K562 (cell line): Measurements from ENCODE around the gene LPIN3. TPM values are rescaled to one million over a fixed set of nuclear protein-coding genes. Genes with fewer than 3 reads are reported as not detected.

Source experiments
- ATAC-seq: fragments of 200-7000 bp; cut with Tn5 transposase; 3 replicates; pipeline ENCODE4 v1.9.1; 2020; ENCODE audit warnings: moderate library complexity
- BruUV-seq: library from RNA; stranded (reverse); fragments of 400-500 nt; replicated peaks from 2 replicates; lab custom pipeline; 2021; lab: Mats Ljungman, UMichigan
- CTCF ChIA-PET: fragments of 300-600 bp; formaldehyde crosslinking; extraction: SDS; loops from one replicate; lab custom pipeline; 2021; ENCODE audit warnings: low intra/inter-chr PET ratio; lab: Yijun Ruan, JAX
- POLR2A ChIA-PET: fragments of 300-600, 350-650 bp; sonication (Branson Sonifier 250); formaldehyde crosslinking; extraction: SDS; loops from one replicate; lab custom pipeline; 2021; ENCODE audit warnings: antibody characterized with exemption, inconsistent platforms; lab: Yijun Ruan, JAX
- DNase-seq, 4 experiments: peaks; one replicate each; pipeline versions ENCODE4 v3.0.0 to v3.0.0-alpha.2; 2011 to 2018; ENCODE audit warnings: low spot score in 3 of 4, mixed read lengths in 3 of 4; ENCODE audit errors: extremely low read depth in 1 of 4
- FAIRE-seq: peaks from 2 replicates; lab custom pipeline; 2011; peaks lifted over from hg19 to GRCh38; lab: Jason Lieb, UNC
- H2AFZ ChIP-seq: 2 replicates; pipeline ENCODE4 v1.6.0; 2011; ENCODE audit warnings: low read depth, low read length, control low read depth, inconsistent platforms
- H3K27ac ChIP-seq: fragments of 200-600 bp; 3 replicates; pipeline ENCODE4 v1.8.0; 2011; ENCODE audit warnings: low read depth, mild to moderate bottlenecking, control low read depth, inconsistent platforms, low read length, moderate library complexity, mixed read lengths; ENCODE audit errors: extremely low read depth
- H3K27me3 ChIP-seq, 2 experiments: fragments of 300-600 bp in 1 of 2; 2 replicates in 1 of 2; 3 replicates in 1 of 2; pipeline versions ENCODE4 v1.6.0 to v1.8.0; 2011; ENCODE audit warnings: inconsistent platforms in 2 of 2, low read length in 2 of 2, mild to moderate bottlenecking in 1 of 2, mixed read lengths in 1 of 2, moderate library complexity in 1 of 2; ENCODE audit not compliant: control insufficient read depth in 2 of 2, insufficient read depth in 2 of 2
- H3K36me3 ChIP-seq: fragments of 300-600 bp; 3 replicates; pipeline ENCODE4 v1.8.0; 2011; ENCODE audit warnings: mild to moderate bottlenecking, low read length, inconsistent platforms; ENCODE audit not compliant: control insufficient read depth, insufficient read depth
- H3K4me1 ChIP-seq, 2 experiments: fragments of 200-600 bp in 1 of 2; replicated peaks in 1 of 2; 2 replicates in 1 of 2; 3 replicates in 1 of 2; pipeline versions ENCODE4 v1.5.1 to v1.8.0; 2011; ENCODE audit warnings: inconsistent platforms in 2 of 2, low read length in 2 of 2, mild to moderate bottlenecking in 1 of 2, mixed read lengths in 1 of 2, moderate library complexity in 1 of 2; ENCODE audit not compliant: control insufficient read depth in 2 of 2, insufficient read depth in 2 of 2
- H3K4me2 ChIP-seq: 2 replicates; pipeline ENCODE4 v1.6.1; 2011; ENCODE audit warnings: low read length, control low read depth, inconsistent platforms, mixed read lengths; ENCODE audit not compliant: insufficient read depth
- H3K4me3 ChIP-seq: fragments of 200-600 bp; sonication (generic), shearing (Covaris generic); 2 replicates; pipeline ENCODE4 v1.5.1; 2016; ENCODE audit warnings: control low read depth, inconsistent platforms
- H3K79me2 ChIP-seq: fragments of 200-600 bp; 3 replicates; pipeline ENCODE4 v1.8.0; 2011; ENCODE audit warnings: low read length, inconsistent platforms; ENCODE audit not compliant: control insufficient read depth, insufficient read depth
- H3K9ac ChIP-seq, 2 experiments: 2 replicates each; pipeline versions ENCODE4 v1.6.0 to v1.6.1; 2011; ENCODE audit warnings: low read depth in 2 of 2, low read length in 2 of 2, control low read depth in 1 of 2, inconsistent platforms in 1 of 2, mild to moderate bottlenecking in 1 of 2, mixed read lengths in 1 of 2; ENCODE audit not compliant: insufficient read depth in 1 of 2
- H3K9me1 ChIP-seq: one replicate; pipeline ENCODE4 v1.6.0; 2011; ENCODE audit warnings: inconsistent platforms, mild to moderate bottlenecking, low read length, moderate library complexity; ENCODE audit not compliant: control insufficient read depth, insufficient read depth
- H3K9me3 ChIP-seq: replicated peaks from 2 replicates; pipeline ENCODE4 v1.5.1; 2011; ENCODE audit warnings: low read depth, low read length, inconsistent platforms; ENCODE audit not compliant: control insufficient read depth, insufficient read depth
- H4K20me1 ChIP-seq: replicated peaks from 2 replicates; pipeline ENCODE4 v1.6.1; 2011; ENCODE audit warnings: low read length, inconsistent platforms, mixed read lengths; ENCODE audit not compliant: control insufficient read depth, insufficient read depth
- CBFA2T3 ChIP-seq: fragments of 450-650 bp; IDR thresholded peaks from 2 replicates; pipeline ENCODE4 v1.6.1; 2017
- HNRNPH1 ChIP-seq: fragments of 200-400 bp; formaldehyde crosslinking; optimal IDR thresholded peaks from 2 replicates; pipeline ENCODE3; 2017; ENCODE audit warnings: low read depth, mild to moderate bottlenecking, low read length, moderate library complexity
- KLF1 ChIP-seq: fragments of 450-650 bp; IDR thresholded peaks from 2 replicates; pipeline ENCODE4 v1.6.1; 2016; ENCODE audit warnings: missing genetic modification characterization, missing compliant biosample characterization
- MED1 ChIP-seq: sonication (generic); formaldehyde crosslinking; IDR thresholded peaks from 2 replicates; pipeline ENCODE4 v1.8.1; 2023; ENCODE audit warnings: missing genetic modification reagents, borderline replicate concordance
- SMAD3 ChIP-seq: fragments of 450-650 bp; formaldehyde crosslinking; conservative IDR thresholded peaks from 2 replicates; pipeline ENCODE4 v1.4.0; 2020; ENCODE audit warnings: mild to moderate bottlenecking
- ZNF165 ChIP-seq: fragments of 250-450 bp; sonication (Bioruptor Pico); IDR thresholded peaks from 2 replicates; pipeline ENCODE4 v1.4.0; 2020; ENCODE audit warnings: borderline replicate concordance
- ZNF431 ChIP-seq: sonication (generic); formaldehyde crosslinking; IDR thresholded peaks from 2 replicates; pipeline ENCODE4 v1.8.0; 2022; ENCODE audit warnings: mild to moderate bottlenecking, missing genetic modification reagents
- WGBS: fragments of 100-300 bp; shearing (Covaris generic); methylation state at CpG from one replicate; pipeline ENCODE4 v1.1.6; 2016; ENCODE audit warnings: low coverage, mixed read lengths; ENCODE audit not compliant: insufficient coverage; ENCODE audit errors: missing lambda C conversion rate; 5-methylcytosine and 5-hydroxymethylcytosine counted together
- in situ Hi-C: fragments of 300-500 bp; cut with MboI; formaldehyde crosslinking; loops from 4 replicates; pipeline ENCODE4 v1.15.0; 2018; ENCODE audit warnings: inconsistent platforms, mixed read lengths
- intact Hi-C: fragments of 100-400 bp; cut with micrococcal nuclease; formaldehyde crosslinking; loops from 2 replicates; pipeline ENCODE4 v1.14.2; 2022
- polyA plus RNA-seq, 8 experiments: library from polyadenylated mRNA; depleted of rRNA in 4 of 8; stranded (reverse) in 5 of 8; unstranded in 3 of 8; fragments of >200 nt; fragmentation: Nextera tagmentation in 2 of 8; fragmentation: Illumina TruSeq in 1 of 8; extraction: Ambion mirVana in 2 of 8; extraction: Trizol in 1 of 8; gene quantifications; 2 replicates each; pipeline versions ENCODE4 v1.2.1 to v1.2.3, GENCODE V29; 2011 to 2014; ENCODE audit warnings: inconsistent platforms in 1 of 8, missing spikeins in 1 of 8
- total RNA-seq, 7 experiments: library from RNA; depleted of rRNA in 6 of 7; stranded (reverse); fragments of >200 nt in 6 of 7; fragmentation: Illumina TruSeq in 2 of 7; extraction: Trizol in 2 of 7; gene quantifications; 2 replicates each; pipeline versions ENCODE4 v1.2.1 to v1.2.3, GENCODE V29; 2011 to 2021; ENCODE audit warnings: low replicate concordance in 1 of 7
- TF ChIP-seq, protein P1 (sequence below): fragments of 250-450 bp; sonication (Bioruptor Pico); IDR thresholded peaks from 2 replicates; pipeline ENCODE4 v1.4.0; 2020; ENCODE audit warnings: borderline replicate concordance
- TF ChIP-seq, protein P2 (sequence below): fragments of 250-450 bp; sonication (Bioruptor Pico); IDR thresholded peaks from 2 replicates; pipeline ENCODE4 v1.5.0; 2021; ENCODE audit warnings: mild to moderate bottlenecking, moderate library complexity
- TF ChIP-seq, protein P3 (sequence below): fragments of 250-450 bp; sonication (Bioruptor Pico); IDR thresholded peaks from 2 replicates; pipeline ENCODE4 v1.8.0; 2022; ENCODE audit warnings: moderate library complexity, mild to moderate bottlenecking, inconsistent platforms
- TF ChIP-seq, protein P4 (sequence below): fragments of 450-650 bp; IDR thresholded peaks from 2 replicates; pipeline ENCODE4 v1.6.1; 2017; ENCODE audit warnings: antibody characterized with exemption
- TF ChIP-seq, protein P5 (sequence below): fragments of 450-650 bp; formaldehyde crosslinking; IDR thresholded peaks from 2 replicates; pipeline ENCODE4 v1.4.0; 2022; ENCODE audit warnings: mild to moderate bottlenecking, moderate library complexity

LPIN3 gene
- total and polyA plus RNA-seq, 9 of the 15 experiments (the other 6 are each of a cell fraction or from before 2014, with no cell fraction given) = 2.2 to 10.4 (median 5.9) TPM

DNA sequence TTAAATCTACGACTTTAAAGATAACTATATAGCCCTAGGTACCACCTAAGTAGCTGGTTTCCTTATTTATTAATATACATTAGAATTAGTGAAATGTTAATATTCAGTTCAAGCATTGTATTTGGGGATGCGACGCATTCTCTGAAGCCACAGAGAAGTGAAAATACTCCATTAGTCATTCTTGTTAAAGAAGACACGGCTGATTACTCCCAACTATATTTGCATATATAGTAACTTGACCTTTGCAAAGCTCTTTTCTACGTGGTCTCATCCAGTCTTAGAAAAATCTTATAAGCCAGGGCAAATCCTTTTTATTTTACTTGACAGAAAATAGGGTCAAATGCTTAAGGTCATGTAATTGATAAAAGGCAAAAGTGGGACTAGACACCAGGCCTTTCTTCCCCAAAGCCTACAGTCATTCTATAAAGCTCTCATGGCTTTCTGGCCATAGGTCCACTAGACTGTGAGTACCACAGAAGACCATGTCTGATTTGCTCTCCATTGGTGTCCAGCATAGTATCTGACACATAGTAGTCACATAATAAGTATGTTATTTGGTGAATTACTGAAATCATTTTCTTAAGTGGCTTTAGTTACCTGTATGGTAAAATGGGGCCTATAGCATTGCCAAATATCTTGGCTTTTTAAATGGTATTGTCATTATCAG is 34.4 kb upstream of the LPIN3 start:
- Histone ChIP-seq H3K27me3 (no peaks in the 10 kb centered on the region), H3K79me2 (peaks cover 26% of the 10 kb centered on the region; the same call in 2 of the 3 replicates), H3K4me3 (no peak overlapping the region), H3K27ac (no peak overlapping the region), H3K9me3 (no peaks in the 10 kb centered on the region), H3K9me1 (no peaks in the 10 kb centered on the region), H3K9ac (no peak overlapping the region), H3K4me2 (no peak overlapping the region), H2AFZ (no peak overlapping the region), H3K4me1 (peaks cover 7 to 27% of the 10 kb centered on the region in 2 experiments), H4K20me1 (no peaks in the 10 kb centered on the region), H3K36me3 (no peaks in the 10 kb centered on the region)
- ChIA-PET POLR2A (interaction anchor here (1.0 to 2.5 kb wide), 2 partner anchors 10 kb away, joined by 3 to 10 read pairs; no protein-coding TSS in a partner anchor), CTCF (no interaction called here)
- FAIRE-seq (no peak), DNase-seq (no peak), ATAC-seq (no peak)
- in situ Hi-C loops = no loop called here
- intact Hi-C loops = no loop called here
- BruUV-seq = no TSS peak
- 75% methylated on average over 5 of the region's 5 CpGs for WGBS
- TF ChIP-seq ZNF165 (CRISPR knock-in tag) = no peak
- TF ChIP-seq, protein P1, sequence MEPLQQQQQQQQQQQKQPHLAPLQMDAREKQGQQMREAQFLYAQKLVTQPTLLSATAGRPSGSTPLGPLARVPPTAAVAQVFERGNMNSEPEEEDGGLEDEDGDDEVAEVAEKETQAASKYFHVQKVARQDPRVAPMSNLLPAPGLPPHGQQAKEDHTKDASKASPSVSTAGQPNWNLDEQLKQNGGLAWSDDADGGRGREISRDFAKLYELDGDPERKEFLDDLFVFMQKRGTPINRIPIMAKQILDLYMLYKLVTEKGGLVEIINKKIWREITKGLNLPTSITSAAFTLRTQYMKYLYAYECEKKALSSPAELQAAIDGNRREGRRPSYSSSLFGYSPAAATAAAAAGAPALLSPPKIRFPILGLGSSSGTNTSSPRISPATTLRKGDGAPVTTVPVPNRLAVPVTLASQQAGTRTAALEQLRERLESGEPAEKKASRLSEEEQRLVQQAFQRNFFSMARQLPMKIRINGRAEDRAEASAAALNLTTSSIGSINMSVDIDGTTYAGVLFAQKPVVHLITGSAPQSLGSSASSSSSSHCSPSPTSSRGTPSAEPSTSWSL (CRISPR knock-in tag) = no peak
- TF ChIP-seq KLF1 (tag) = no peak
- TF ChIP-seq, protein P2, sequence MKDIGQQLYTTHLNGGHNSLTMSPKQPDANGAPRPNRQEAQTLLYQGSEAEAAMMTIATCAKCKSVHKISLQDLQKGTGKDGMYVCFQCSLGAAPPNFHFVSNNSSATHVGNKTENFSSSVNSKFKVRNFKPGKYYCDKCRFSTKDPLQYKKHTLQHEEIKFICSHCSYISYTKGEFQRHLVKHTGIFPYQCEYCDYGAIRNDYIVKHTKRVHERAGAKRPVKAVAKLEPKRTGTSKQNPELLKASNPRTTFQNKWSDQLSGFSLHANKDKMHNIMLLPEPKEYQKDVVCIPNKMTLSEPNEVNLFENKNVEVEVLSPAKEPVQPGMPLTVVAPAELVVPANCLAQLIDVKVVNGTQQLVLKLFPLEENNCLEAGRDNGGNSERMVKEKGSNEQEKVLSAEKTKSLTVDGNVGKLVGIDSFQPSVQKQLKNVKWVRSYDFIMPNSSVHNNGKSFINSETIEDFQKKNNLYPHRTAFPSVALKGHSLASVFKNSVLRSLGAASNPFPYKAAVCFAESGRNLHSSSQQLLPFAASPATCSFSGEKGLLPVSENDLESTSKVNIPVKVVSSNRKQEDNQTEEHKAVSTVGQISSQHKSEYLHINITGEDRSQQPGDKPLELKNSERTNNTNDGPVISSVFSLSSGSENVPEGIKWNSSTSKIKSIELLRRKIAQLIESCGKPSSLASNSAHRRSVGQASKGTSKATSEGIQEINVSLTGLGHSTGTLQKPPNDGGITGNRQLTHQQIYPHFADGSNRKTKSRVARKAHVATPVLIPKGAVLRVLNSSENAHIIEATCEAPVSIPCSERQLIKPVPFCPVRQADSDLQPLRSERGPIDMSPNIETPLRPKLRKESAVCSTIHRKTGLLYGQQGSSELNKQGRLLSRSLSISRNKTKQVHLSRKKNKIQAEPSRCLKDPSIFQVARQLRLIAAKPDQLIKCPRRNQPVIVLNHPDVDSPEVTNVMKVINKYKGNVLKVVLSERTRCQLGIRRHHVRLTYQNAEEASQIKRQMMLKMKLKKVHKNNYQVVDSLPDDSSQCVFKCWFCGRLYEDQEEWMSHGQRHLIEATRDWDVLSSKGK (CRISPR knock-in tag) = no peak
- TF ChIP-seq, protein P3, sequence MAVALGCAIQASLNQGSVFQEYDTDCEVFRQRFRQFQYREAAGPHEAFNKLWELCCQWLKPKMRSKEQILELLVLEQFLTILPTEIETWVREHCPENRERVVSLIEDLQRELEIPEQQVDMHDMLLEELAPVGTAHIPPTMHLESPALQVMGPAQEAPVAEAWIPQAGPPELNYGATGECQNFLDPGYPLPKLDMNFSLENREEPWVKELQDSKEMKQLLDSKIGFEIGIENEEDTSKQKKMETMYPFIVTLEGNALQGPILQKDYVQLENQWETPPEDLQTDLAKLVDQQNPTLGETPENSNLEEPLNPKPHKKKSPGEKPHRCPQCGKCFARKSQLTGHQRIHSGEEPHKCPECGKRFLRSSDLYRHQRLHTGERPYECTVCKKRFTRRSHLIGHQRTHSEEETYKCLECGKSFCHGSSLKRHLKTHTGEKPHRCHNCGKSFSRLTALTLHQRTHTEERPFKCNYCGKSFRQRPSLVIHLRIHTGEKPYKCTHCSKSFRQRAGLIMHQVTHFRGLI (CRISPR knock-in tag) = no peak
- no peak for TF ChIP-seq SMAD3
- no peak for TF ChIP-seq CBFA2T3
- TF ChIP-seq, protein P4, sequence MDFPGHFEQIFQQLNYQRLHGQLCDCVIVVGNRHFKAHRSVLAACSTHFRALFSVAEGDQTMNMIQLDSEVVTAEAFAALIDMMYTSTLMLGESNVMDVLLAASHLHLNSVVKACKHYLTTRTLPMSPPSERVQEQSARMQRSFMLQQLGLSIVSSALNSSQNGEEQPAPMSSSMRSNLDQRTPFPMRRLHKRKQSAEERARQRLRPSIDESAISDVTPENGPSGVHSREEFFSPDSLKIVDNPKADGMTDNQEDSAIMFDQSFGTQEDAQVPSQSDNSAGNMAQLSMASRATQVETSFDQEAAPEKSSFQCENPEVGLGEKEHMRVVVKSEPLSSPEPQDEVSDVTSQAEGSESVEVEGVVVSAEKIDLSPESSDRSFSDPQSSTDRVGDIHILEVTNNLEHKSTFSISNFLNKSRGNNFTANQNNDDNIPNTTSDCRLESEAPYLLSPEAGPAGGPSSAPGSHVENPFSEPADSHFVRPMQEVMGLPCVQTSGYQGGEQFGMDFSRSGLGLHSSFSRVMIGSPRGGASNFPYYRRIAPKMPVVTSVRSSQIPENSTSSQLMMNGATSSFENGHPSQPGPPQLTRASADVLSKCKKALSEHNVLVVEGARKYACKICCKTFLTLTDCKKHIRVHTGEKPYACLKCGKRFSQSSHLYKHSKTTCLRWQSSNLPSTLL = no peak
- TF ChIP-seq ZNF431 (CRISPR knock-in tag) = no peak
- TF ChIP-seq, protein P5, sequence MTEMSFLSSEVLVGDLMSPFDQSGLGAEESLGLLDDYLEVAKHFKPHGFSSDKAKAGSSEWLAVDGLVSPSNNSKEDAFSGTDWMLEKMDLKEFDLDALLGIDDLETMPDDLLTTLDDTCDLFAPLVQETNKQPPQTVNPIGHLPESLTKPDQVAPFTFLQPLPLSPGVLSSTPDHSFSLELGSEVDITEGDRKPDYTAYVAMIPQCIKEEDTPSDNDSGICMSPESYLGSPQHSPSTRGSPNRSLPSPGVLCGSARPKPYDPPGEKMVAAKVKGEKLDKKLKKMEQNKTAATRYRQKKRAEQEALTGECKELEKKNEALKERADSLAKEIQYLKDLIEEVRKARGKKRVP (CRISPR knock-in tag) = no peak
- no peak for TF ChIP-seq MED1
- TF ChIP-seq HNRNPH1 = no peak
